ENCODE measurements around the gene RHEX. TPM values are rescaled to one million over a fixed set of nuclear protein-coding genes. Genes with fewer than 3 reads are reported as not detected.

The RHEX gene
- total and polyA plus RNA-seq, 2 donors (not counting 1 experiment from before 2014, with no cell fraction given) = 1.8 to 12.8 TPM

DNA sequence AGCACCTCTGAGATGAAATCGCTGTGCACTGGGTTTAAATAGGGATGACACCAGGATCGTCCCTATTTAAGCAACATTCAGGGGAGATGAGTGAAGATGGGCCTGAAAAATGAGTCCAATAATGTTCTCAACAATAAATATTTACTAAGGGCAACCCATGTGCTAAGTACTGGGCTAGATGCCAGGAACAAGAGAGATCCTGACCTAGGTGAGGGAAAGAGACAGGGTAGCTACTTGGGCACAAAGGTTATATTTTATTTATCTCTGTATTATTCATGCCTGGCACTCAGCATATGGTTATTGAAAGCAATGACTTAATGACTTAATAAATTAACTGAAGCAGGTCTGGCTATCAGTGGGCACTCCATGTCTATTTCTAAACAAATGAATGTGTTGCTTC is 91.6 kb downstream of the RHEX start:
- H3K27me3 Mint-ChIP-seq = peaks cover 42% of the 10 kb centered on the region
- WGBS (ENCODE audit: insufficient coverage) = 100% methylated on average over 1 of the region's 2 CpGs
- intact Hi-C loops (cut with micrococcal nuclease) = no loop called here
- Histone ChIP-seq H4K20me1 (ENCODE audit: control insufficient read depth, insufficient read depth, low read length, poor library complexity, severe bottlenecking) (no peaks in the 10 kb centered on the region), H3K9me3 (ENCODE audit: control extremely low read depth in 1 of 3, control insufficient read depth in 2 of 3, insufficient read depth in 1 of 3, low read length in 2 of 3) (no peaks in the 10 kb centered on the region), H3K4me3 (ENCODE audit: control extremely low read depth in 1 of 5, extremely low read depth in 1 of 5, insufficient read depth in 1 of 5, low read depth in 2 of 5, low read length in 4 of 5) (no peak overlapping the region), H3K27ac (ENCODE audit: low read length in 2 of 2) (no peak overlapping the region), H2AFZ (ENCODE audit: insufficient read depth, low read depth, low read length, poor library complexity, severe bottlenecking) (no peak overlapping the region), H3K9ac (ENCODE audit: low read length) (no peak overlapping the region), H3K79me2 (ENCODE audit: control insufficient read depth, insufficient read depth, low read length) (no peaks in the 10 kb centered on the region), H3K4me1 (ENCODE audit: control insufficient read depth in 2 of 2, insufficient read depth in 2 of 2, low read length in 2 of 2) (no peaks in the 10 kb centered on the region), H3K27me3 (replicated peaks in 1 of 4; ENCODE audit: control extremely low read depth in 1 of 4, control insufficient read depth in 3 of 4, insufficient read depth in 4 of 4, low read length in 3 of 4) (peaks cover 0 to 7% (median under 1%) of the 10 kb centered on the region in 4 experiments), H3K36me3 (replicated peaks in 1 of 2; ENCODE audit: control extremely low read depth in 1 of 2, control insufficient read depth in 1 of 2, extremely low read depth in 1 of 2, insufficient read depth in 2 of 2, low read length in 1 of 2) (no peaks in the 10 kb centered on the region), H3K4me2 (replicated peaks; ENCODE audit: low read depth, low read length, poor library complexity, severe bottlenecking) (no peak overlapping the region)
- POLR2A ChIA-PET = no interaction called here
- TF ChIP-seq, protein P1, sequence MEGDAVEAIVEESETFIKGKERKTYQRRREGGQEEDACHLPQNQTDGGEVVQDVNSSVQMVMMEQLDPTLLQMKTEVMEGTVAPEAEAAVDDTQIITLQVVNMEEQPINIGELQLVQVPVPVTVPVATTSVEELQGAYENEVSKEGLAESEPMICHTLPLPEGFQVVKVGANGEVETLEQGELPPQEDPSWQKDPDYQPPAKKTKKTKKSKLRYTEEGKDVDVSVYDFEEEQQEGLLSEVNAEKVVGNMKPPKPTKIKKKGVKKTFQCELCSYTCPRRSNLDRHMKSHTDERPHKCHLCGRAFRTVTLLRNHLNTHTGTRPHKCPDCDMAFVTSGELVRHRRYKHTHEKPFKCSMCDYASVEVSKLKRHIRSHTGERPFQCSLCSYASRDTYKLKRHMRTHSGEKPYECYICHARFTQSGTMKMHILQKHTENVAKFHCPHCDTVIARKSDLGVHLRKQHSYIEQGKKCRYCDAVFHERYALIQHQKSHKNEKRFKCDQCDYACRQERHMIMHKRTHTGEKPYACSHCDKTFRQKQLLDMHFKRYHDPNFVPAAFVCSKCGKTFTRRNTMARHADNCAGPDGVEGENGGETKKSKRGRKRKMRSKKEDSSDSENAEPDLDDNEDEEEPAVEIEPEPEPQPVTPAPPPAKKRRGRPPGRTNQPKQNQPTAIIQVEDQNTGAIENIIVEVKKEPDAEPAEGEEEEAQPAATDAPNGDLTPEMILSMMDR (IDR thresholded peaks at IDR 0.05) = no peak
- no peak for TF ChIP-seq EZH2 (IDR thresholded peaks at IDR 0.05; ENCODE audit: borderline replicate concordance, insufficient read depth, low read depth, low read length, poor library complexity, severe bottlenecking)
- H3K4me1 Mint-ChIP-seq = no peaks in the 10 kb centered on the region
- no peak for DNase-seq
- ATAC-seq (ENCODE audit: low read depth) = no peak
- no peaks in the 10 kb centered on the region for H3K9me3 Mint-ChIP-seq (ENCODE audit: insufficient read depth)
- CTCF ChIA-PET = no interaction called here
- no peak overlapping the region for H3K27ac Mint-ChIP-seq
- no peak overlapping the region for H3K4me3 Mint-ChIP-seq

DNA sequence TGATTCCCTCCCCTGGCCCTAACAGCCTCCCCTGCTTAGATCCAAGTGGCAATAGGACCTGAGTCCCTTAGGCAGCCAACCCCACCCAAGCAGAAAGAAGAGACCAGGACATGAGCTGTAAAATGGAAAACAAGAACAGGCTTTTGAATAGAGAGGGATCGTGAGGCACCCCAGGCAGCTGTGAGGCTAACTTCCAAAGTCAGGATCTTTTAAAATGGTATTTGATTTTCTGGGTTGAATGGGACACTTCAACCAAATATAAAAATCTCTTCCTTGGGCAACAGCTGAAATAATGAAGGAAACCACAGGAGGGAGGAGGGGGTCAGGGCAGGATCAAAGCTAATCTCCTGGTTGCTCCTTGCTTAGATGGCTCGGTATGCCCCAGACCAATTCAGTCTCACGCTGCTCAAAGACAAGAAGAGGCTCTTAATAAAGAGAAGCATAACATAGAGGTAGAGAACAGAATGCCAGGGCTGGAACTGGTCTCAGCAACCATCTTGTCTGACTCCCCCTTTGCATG is 92.9 kb downstream of the RHEX start:
- H3K36me3 ChIP-seq (replicated peaks in 1 of 2; ENCODE audit: control extremely low read depth in 1 of 2, control insufficient read depth in 1 of 2, extremely low read depth in 1 of 2, insufficient read depth in 2 of 2, low read length in 1 of 2) = no peaks in the 10 kb centered on the region
- H3K27ac ChIP-seq (ENCODE audit: low read length in 2 of 2) = no peak overlapping the region
- H2AFZ ChIP-seq (ENCODE audit: insufficient read depth, low read depth, low read length, poor library complexity, severe bottlenecking) = no peak overlapping the region
- Mint-ChIP-seq H3K4me3 (no peak overlapping the region), H3K9me3 (ENCODE audit: insufficient read depth) (no peaks in the 10 kb centered on the region), H3K27ac (no peak overlapping the region), H3K4me1 (no peaks in the 10 kb centered on the region), H3K27me3 (peaks cover 30% of the 10 kb centered on the region)
- ATAC-seq (ENCODE audit: low read depth) (no peak), DNase-seq (no peak)
- WGBS (ENCODE audit: insufficient coverage) = 100% methylated on average over 2 of the region's 3 CpGs
- H3K9me3 ChIP-seq (ENCODE audit: control extremely low read depth in 1 of 3, control insufficient read depth in 2 of 3, insufficient read depth in 1 of 3, low read length in 2 of 3) = no peaks in the 10 kb centered on the region
- no peaks in the 10 kb centered on the region for H4K20me1 ChIP-seq (ENCODE audit: control insufficient read depth, insufficient read depth, low read length, poor library complexity, severe bottlenecking)
- no peak overlapping the region for H3K4me2 ChIP-seq (replicated peaks; ENCODE audit: low read depth, low read length, poor library complexity, severe bottlenecking)
- no peak for TF ChIP-seq EZH2 (IDR thresholded peaks at IDR 0.05; ENCODE audit: borderline replicate concordance, insufficient read depth, low read depth, low read length, poor library complexity, severe bottlenecking)
- TF ChIP-seq, protein P1 (IDR thresholded peaks at IDR 0.05) = no peak
- no peaks in the 10 kb centered on the region for H3K4me1 ChIP-seq (ENCODE audit: control insufficient read depth in 2 of 2, insufficient read depth in 2 of 2, low read length in 2 of 2)
- H3K9ac ChIP-seq (ENCODE audit: low read length) = no peak overlapping the region
- intact Hi-C loops (cut with micrococcal nuclease) = no loop called here
- H3K27me3 ChIP-seq (replicated peaks in 1 of 4; ENCODE audit: control extremely low read depth in 1 of 4, control insufficient read depth in 3 of 4, insufficient read depth in 4 of 4, low read length in 3 of 4) = peaks cover 0 to 6% (median 0%) of the 10 kb centered on the region in 4 experiments
- H3K79me2 ChIP-seq (ENCODE audit: control insufficient read depth, insufficient read depth, low read length) = no peaks in the 10 kb centered on the region
- CTCF ChIA-PET = no interaction called here
- H3K4me3 ChIP-seq (ENCODE audit: control extremely low read depth in 1 of 5, extremely low read depth in 1 of 5, insufficient read depth in 1 of 5, low read depth in 2 of 5, low read length in 4 of 5) = no peak overlapping the region
- POLR2A ChIA-PET = no interaction called here

Small RNA genes lying within 50 kb of the gene (small RNA-seq; reads per million reads assigned to genes)
- gene RF00271 (ENCODE audit: insufficient read length, low read depth, low replicate concordance) = not detected

Other genes starting within 250 kb of the RHEX start
- 24.2 and 24.7 TPM in 2 replicates for gene SLC41A1, start 240.0 kb upstream of the RHEX start, total RNA-seq
- 15.8 and 20.5 TPM in 2 replicates for gene SLC41A1, start 240.0 kb upstream of the RHEX start, polyA plus RNA-seq
- 2.3 and 3.3 TPM in 2 replicates for gene PM20D1, start 203.0 kb upstream of the RHEX start, total RNA-seq
- gene PM20D1, start 203.0 kb upstream of the RHEX start, polyA plus RNA-seq = 2.0 and 2.1 TPM in 2 replicates
- gene SLC26A9, start 109.7 kb upstream of the RHEX start, total RNA-seq = not detected in 2 replicates
- gene SLC26A9, start 109.7 kb upstream of the RHEX start, polyA plus RNA-seq = not detected in 2 replicates
- gene RAB7B, start 49.8 kb upstream of the RHEX start, total RNA-seq = not detected in 2 replicates
- gene RAB7B, start 49.8 kb upstream of the RHEX start, polyA plus RNA-seq = not detected in 2 replicates
- not detected in 2 replicates for gene CTSE, start 29.3 kb upstream of the RHEX start, total RNA-seq
- not detected in 2 replicates for gene CTSE, start 29.3 kb upstream of the RHEX start, polyA plus RNA-seq
- gene AVPR1B, start 64.2 kb downstream of the RHEX start, total RNA-seq = 0.59 TPM in 1 of 2 replicates, not detected in the other
- not detected in 2 replicates for gene AVPR1B, start 64.2 kb downstream of the RHEX start, polyA plus RNA-seq
- 1.8 and 2.3 TPM in 2 replicates for gene FAM72A, start 149.7 kb downstream of the RHEX start, total RNA-seq
- 1.1 and 1.7 TPM in 2 replicates for gene FAM72A, start 149.7 kb downstream of the RHEX start, polyA plus RNA-seq
- 83.2 and 88.5 TPM in 2 replicates for gene SRGAP2, start 150.4 kb downstream of the RHEX start, total RNA-seq
- 28.9 and 31.5 TPM in 2 replicates for gene SRGAP2, start 150.4 kb downstream of the RHEX start, polyA plus RNA-seq